Measurements from ENCODE around the gene SYCP1.
A peak's percentile ranks its signal among the peaks of the same experiment; 100 is the strongest.
"Not testable (repeated sequence)": the region's sequence is repeated elsewhere in the genome, so short reads cannot be mapped to it uniquely, and the experiment has no call there.

SYCP1 gene

GRCh38 chr1:114854693-114855320 lies at the start of gene SYCP1:
Gene SYCP1 (plus strand): TSS chr1:114854863. CDS start chr1:114855465, 602 bp downstream.
- in situ Hi-C loops (cut with HindIII; ENCODE audit: low sequenced_read_pairs), result no loop called here
- no peak for DNase-seq (ENCODE audit: low read depth, low spot score)
- peak within 1 kb of the TSS; percentile 14 for H3K4me3 ChIP-seq (ENCODE audit: low read depth, low read length)
- TF ChIP-seq CTCF (IDR thresholded peaks at IDR 0.05; ENCODE audit: low read depth, low read length), result no peak

- in situ Hi-C loops (cut with HindIII; ENCODE audit: low sequenced_read_pairs), result no loop called here
- no peak overlapping the region for H3K4me3 ChIP-seq (ENCODE audit: low read depth, low read length)
- no peak for DNase-seq (ENCODE audit: low read depth, low spot score)
- TF ChIP-seq CTCF (IDR thresholded peaks at IDR 0.05; ENCODE audit: low read depth, low read length), result no peak
These were observed 34.8 kb upstream of the SYCP1 start for GRCh38 chr1:114819869-114820268.

- in situ Hi-C loops (cut with HindIII; ENCODE audit: low sequenced_read_pairs), result no loop called here
- no peak for TF ChIP-seq CTCF (IDR thresholded peaks at IDR 0.05; ENCODE audit: low read depth, low read length)
- no peak overlapping the region for H3K4me3 ChIP-seq (ENCODE audit: low read depth, low read length)
- DNase-seq (ENCODE audit: low read depth, low spot score), result no peak
These were observed 34.3 kb upstream of the SYCP1 start for GRCh38 chr1:114820392-114820791.

GRCh38 chr1:114821978-114822377 lies 32.7 kb upstream of the SYCP1 start:
- H3K4me3 ChIP-seq (ENCODE audit: low read depth, low read length), result no peak overlapping the region
- no peak for DNase-seq (ENCODE audit: low read depth, low spot score)
- no peak for TF ChIP-seq CTCF (IDR thresholded peaks at IDR 0.05; ENCODE audit: low read depth, low read length)
- in situ Hi-C loops (cut with HindIII; ENCODE audit: low sequenced_read_pairs), result no loop called here

- no peak overlapping the region for H3K4me3 ChIP-seq (ENCODE audit: low read depth, low read length)
- in situ Hi-C loops (cut with HindIII; ENCODE audit: low sequenced_read_pairs), result no loop called here
- TF ChIP-seq CTCF (IDR thresholded peaks at IDR 0.05; ENCODE audit: low read depth, low read length), result no peak
- DNase-seq (ENCODE audit: low read depth, low spot score), result no peak
These were observed 26.4 kb upstream of the SYCP1 start for GRCh38 chr1:114828251-114828650.

GRCh38 chr1:114830075-114830474 lies 24.6 kb upstream of the SYCP1 start:
- DNase-seq (ENCODE audit: low read depth, low spot score); H3K4me3 ChIP-seq (ENCODE audit: low read depth, low read length); in situ Hi-C loops (cut with HindIII; ENCODE audit: low sequenced_read_pairs): not testable (repeated sequence)

GRCh38 chr1:114831276-114831994 lies 23.2 kb upstream of the SYCP1 start:
- no peak for DNase-seq (ENCODE audit: low read depth, low spot score)
- no peak for TF ChIP-seq CTCF (IDR thresholded peaks at IDR 0.05; ENCODE audit: low read depth, low read length)
- in situ Hi-C loops (cut with HindIII; ENCODE audit: low sequenced_read_pairs), result no loop called here
- H3K4me3 ChIP-seq (ENCODE audit: low read depth, low read length), result no peak overlapping the region

All from astrocyte of the spinal cord (primary cell).